Measurements from ENCODE around the gene KCNMA1. TPM values are rescaled to one million over a fixed set of nuclear protein-coding genes. Genes with fewer than 3 reads are reported as not detected.

The KCNMA1 gene
- total RNA-seq, 1 donor from 2014 or later: 0.39 TPM

- intact Hi-C loops (cut with micrococcal nuclease): no loop called here
These were observed 257.4 kb downstream of the KCNMA1 start for GRCh38 chr10:77380191-77380590.

GRCh38 chr10:77378366-77379349 lies 258.9 kb downstream of the KCNMA1 start:
- intact Hi-C loops (cut with micrococcal nuclease): no loop called here

GRCh38 chr10:77377678-77378352 lies 259.8 kb downstream of the KCNMA1 start:
- intact Hi-C loops (cut with micrococcal nuclease): no loop called here

GRCh38 chr10:77377034-77377433 lies 260.6 kb downstream of the KCNMA1 start:
- intact Hi-C loops (cut with micrococcal nuclease): no loop called here

- intact Hi-C loops (cut with micrococcal nuclease): no loop called here
These were observed 263.4 kb downstream of the KCNMA1 start for GRCh38 chr10:77374189-77374656.

GRCh38 chr10:77371848-77372799 lies 265.5 kb downstream of the KCNMA1 start:
- intact Hi-C loops (cut with micrococcal nuclease): no loop called here

- intact Hi-C loops (cut with micrococcal nuclease): no loop called here
These were observed 266.2 kb downstream of the KCNMA1 start for GRCh38 chr10:77371421-77371820.

GRCh38 chr10:77368006-77368405 lies 269.6 kb downstream of the KCNMA1 start:
- intact Hi-C loops (cut with micrococcal nuclease): no loop called here

- intact Hi-C loops (cut with micrococcal nuclease): no loop called here
These were observed 274.4 kb downstream of the KCNMA1 start for GRCh38 chr10:77363210-77363609.

- intact Hi-C loops (cut with micrococcal nuclease): no loop called here
These were observed 275.8 kb downstream of the KCNMA1 start for GRCh38 chr10:77361831-77362230.

- intact Hi-C loops (cut with micrococcal nuclease): no loop called here
These were observed 276.2 kb downstream of the KCNMA1 start for GRCh38 chr10:77361426-77361825.

GRCh38 chr10:77360835-77361234 lies 276.8 kb downstream of the KCNMA1 start:
- intact Hi-C loops (cut with micrococcal nuclease): no loop called here

- intact Hi-C loops (cut with micrococcal nuclease): no loop called here
These were observed 277.6 kb downstream of the KCNMA1 start for GRCh38 chr10:77359950-77360520.

GRCh38 chr10:77359287-77359691 lies 278.3 kb downstream of the KCNMA1 start:
- intact Hi-C loops (cut with micrococcal nuclease): no loop called here

- intact Hi-C loops (cut with micrococcal nuclease): no loop called here
These were observed 279.0 kb downstream of the KCNMA1 start for GRCh38 chr10:77358656-77359055.

GRCh38 chr10:77357611-77358310 lies 279.8 kb downstream of the KCNMA1 start:
- intact Hi-C loops (cut with micrococcal nuclease): no loop called here

- intact Hi-C loops (cut with micrococcal nuclease): no loop called here
These were observed 280.4 kb downstream of the KCNMA1 start for GRCh38 chr10:77357185-77357584.

- intact Hi-C loops (cut with micrococcal nuclease): no loop called here
These were observed 281.8 kb downstream of the KCNMA1 start for GRCh38 chr10:77355844-77356243.

- intact Hi-C loops (cut with micrococcal nuclease): no loop called here
These were observed 286.2 kb downstream of the KCNMA1 start for GRCh38 chr10:77351386-77351785.

GRCh38 chr10:77350711-77351119 lies 286.9 kb downstream of the KCNMA1 start:
- intact Hi-C loops (cut with micrococcal nuclease): no loop called here
